ENCODE results near the gene CTSZ. TPM values are rescaled to one million over a fixed set of nuclear protein-coding genes. Genes with fewer than 3 reads are reported as not detected.

Gene CTSZ
- total and polyA plus RNA-seq, 7 donors = 93.9 to 312 (median 127) TPM

GRCh38 chr20:59040667-59041066, 33.6 kb upstream of the CTSZ start:
- 24 to 73% methylated on average over 5 of the region's 5 CpGs for WGBS, 2 donors
- Histone ChIP-seq H3K9me3 (no peaks in the 10 kb centered on the region), H3K4me1 (peaks cover 0 to 39% (median 33%) of the 10 kb centered on the region in 4 donors), H3K27ac (no peak overlapping the region), H3K4me3 (no peak overlapping the region), H3K36me3 (peaks cover 8 to 27% (median 14%) of the 10 kb centered on the region in 4 donors), H3K27me3 (no peaks in the 10 kb centered on the region)
- intact Hi-C loops (cut with DNase I) = loop anchor here (10.0 kb wide), 1 partner anchor 726 kb away; no protein-coding TSS in a partner anchor
- TF ChIP-seq CTCF (IDR thresholded peaks at IDR 0.05) (no peak), POLR2AphosphoS5 (IDR thresholded peaks at IDR 0.05) (no peak), EP300 (IDR thresholded peaks at IDR 0.05) (no peak), POLR2A (IDR thresholded peaks at IDR 0.05) (no peak)
- DNase-seq = no peak

- Histone ChIP-seq H3K4me3 (no peak overlapping the region), H3K36me3 (peaks cover 11 to 42% (median 20%) of the 10 kb centered on the region in 4 donors), H3K27me3 (no peaks in the 10 kb centered on the region), H3K27ac (no peak overlapping the region), H3K9me3 (no peaks in the 10 kb centered on the region), H3K4me1 (peaks cover 0 to 39% (median 33%) of the 10 kb centered on the region in 4 donors)
- WGBS, 2 donors = 59 to 70% methylated on average over 1 of the region's 1 CpG
- intact Hi-C loops (cut with DNase I) = no loop called here
- DNase-seq = no peak
- TF ChIP-seq EP300 (IDR thresholded peaks at IDR 0.05) = no peak
- no peak for TF ChIP-seq POLR2A (IDR thresholded peaks at IDR 0.05)
- no peak for TF ChIP-seq CTCF (IDR thresholded peaks at IDR 0.05)
- TF ChIP-seq POLR2AphosphoS5 (IDR thresholded peaks at IDR 0.05) = no peak
Observed at GRCh38 chr20:59039233-59039632, 32.2 kb upstream of the CTSZ start.

DNA sequence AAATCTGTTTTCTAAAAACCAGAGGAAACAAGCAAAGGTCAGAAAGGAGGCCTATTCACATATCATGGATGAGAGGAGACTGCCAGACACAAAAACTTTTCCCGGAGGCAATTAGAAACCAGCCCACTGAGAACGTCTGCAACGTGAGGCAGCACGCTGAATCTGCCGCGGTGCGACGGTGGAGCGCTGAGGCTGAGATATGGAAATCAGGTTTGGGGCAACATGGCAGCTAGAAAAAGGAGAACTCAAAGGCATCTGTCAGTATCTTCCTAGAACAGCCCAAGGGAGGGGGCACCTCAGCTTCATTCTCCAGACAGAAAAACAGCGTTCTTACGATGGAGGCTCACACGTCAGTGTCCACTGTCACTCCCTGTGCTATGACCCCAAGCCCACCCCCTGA, 30.3 kb upstream of the CTSZ start:
- intact Hi-C loops (cut with DNase I) = no loop called here
- no peak overlapping the region for H3K4me3 ChIP-seq
- WGBS, 2 donors = 95% methylated on average over 12 of the region's 12 CpGs
- peaks cover 11 to 49% (median 20%) of the 10 kb centered on the region in 4 donors for H3K36me3 ChIP-seq
- DNase-seq = no peak
- TF ChIP-seq CTCF (IDR thresholded peaks at IDR 0.05) (no peak), EP300 (IDR thresholded peaks at IDR 0.05) (no peak), POLR2A (IDR thresholded peaks at IDR 0.05) (no peak), POLR2AphosphoS5 (IDR thresholded peaks at IDR 0.05) (no peak)
- no peaks in the 10 kb centered on the region for H3K9me3 ChIP-seq
- H3K27me3 ChIP-seq = no peaks in the 10 kb centered on the region
- H3K27ac ChIP-seq = no peak overlapping the region
- H3K4me1 ChIP-seq = peaks cover 0 to 37% (median 31%) of the 10 kb centered on the region in 4 donors

DNA sequence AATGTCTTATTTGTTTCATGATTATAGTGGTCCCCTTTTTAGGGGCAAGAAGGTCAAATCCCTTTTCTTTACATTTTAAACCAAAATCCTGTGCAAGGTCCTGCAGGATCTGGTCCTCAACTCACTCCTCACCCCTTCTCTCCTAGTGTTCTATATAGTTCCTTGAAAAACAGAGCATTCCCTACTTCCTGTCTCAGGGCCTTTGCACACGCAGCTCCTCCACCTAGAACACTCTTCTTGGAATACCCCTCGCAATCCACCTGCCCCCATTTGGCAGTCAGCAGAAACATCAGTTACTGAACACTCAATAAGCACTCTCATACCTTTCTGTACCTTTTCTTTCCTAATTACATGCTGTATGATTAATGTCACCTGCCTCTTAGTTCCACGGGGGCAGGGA, 28.3 kb upstream of the CTSZ start:
- Histone ChIP-seq H3K4me3 (no peak overlapping the region), H3K27me3 (no peaks in the 10 kb centered on the region), H3K27ac (no peak overlapping the region), H3K36me3 (peaks cover 11 to 49% (median 20%) of the 10 kb centered on the region in 4 donors), H3K9me3 (no peaks in the 10 kb centered on the region), H3K4me1 (peaks cover 0 to 34% (median 26%) of the 10 kb centered on the region in 4 donors)
- intact Hi-C loops (cut with DNase I) = no loop called here
- DNase-seq = no peak
- WGBS, 2 donors = 95 to 99% methylated on average over 3 of the region's 3 CpGs
- TF ChIP-seq EP300 (IDR thresholded peaks at IDR 0.05) = no peak
- TF ChIP-seq POLR2A (IDR thresholded peaks at IDR 0.05) = no peak
- TF ChIP-seq CTCF (IDR thresholded peaks at IDR 0.05) = no peak
- TF ChIP-seq POLR2AphosphoS5 (IDR thresholded peaks at IDR 0.05) = no peak

Measured in sigmoid colon (tissue), 7 donors.